Keratinocyte (primary cell): ENCODE data around the gene TRAPPC2. TPM values are rescaled to one million over a fixed set of nuclear protein-coding genes. Genes with fewer than 3 reads are reported as not detected.

Source experiments
- DNase-seq: peaks from one replicate; pipeline ENCODE4 v3.0.0-alpha.2; 2011; ENCODE audit warnings: low read depth, missing footprints, low spot score
- FAIRE-seq: peaks from 2 replicates; lab custom pipeline; 2011; peaks lifted over from hg19 to GRCh38; lab: Jason Lieb, UNC
- H2AFZ ChIP-seq: 2 replicates; pipeline ENCODE4 v1.6.0; 2012; ENCODE audit warnings: low read length, control low read depth, inconsistent platforms; ENCODE audit not compliant: control insufficient read depth
- H3K27ac ChIP-seq: 2 replicates; pipeline ENCODE4 v1.5.1; 2011; ENCODE audit warnings: low read length; ENCODE audit not compliant: control insufficient read depth, insufficient read depth
- H3K27me3 ChIP-seq: 3 replicates; pipeline ENCODE4 v1.6.0; 2011; ENCODE audit warnings: low read length; ENCODE audit not compliant: control insufficient read depth, insufficient read depth; ENCODE audit errors: extremely low read depth
- H3K36me3 ChIP-seq, 2 experiments: 2 replicates in 1 of 2; 3 replicates in 1 of 2; pipeline ENCODE4 v1.5.1; 2011; ENCODE audit warnings: low read length in 2 of 2, mild to moderate bottlenecking in 1 of 2; ENCODE audit not compliant: control insufficient read depth in 2 of 2, insufficient read depth in 2 of 2; ENCODE audit errors: extremely low read depth in 1 of 2
- H3K4me1 ChIP-seq: 3 replicates; pipeline ENCODE4 v1.5.1; 2011; ENCODE audit warnings: low read length; ENCODE audit not compliant: control insufficient read depth, insufficient read depth; ENCODE audit errors: extremely low read depth
- H3K4me2 ChIP-seq: 3 replicates; pipeline ENCODE4 v1.6.0; 2011; ENCODE audit warnings: low read depth, low read length; ENCODE audit not compliant: control insufficient read depth, insufficient read depth; ENCODE audit errors: extremely low read depth
- H3K4me3 ChIP-seq, 3 experiments: fragments of 200-600 bp in 1 of 3; sonication (generic) in 1 of 3; 2 replicates in 2 of 3; 3 replicates in 1 of 3; pipeline ENCODE4 v1.5.1; 2011 to 2016; ENCODE audit warnings: low read length in 3 of 3, mild to moderate bottlenecking in 3 of 3, control low read depth in 2 of 3, inconsistent platforms in 1 of 3, low read depth in 1 of 3, mixed read lengths in 1 of 3, mixed run types in 1 of 3, moderate library complexity in 1 of 3; ENCODE audit not compliant: control insufficient read depth in 2 of 3, insufficient read depth in 2 of 3; ENCODE audit errors: extremely low read depth in 1 of 3
- H3K79me2 ChIP-seq: 2 replicates; pipeline ENCODE4 v1.6.0; 2012; ENCODE audit warnings: low read length; ENCODE audit not compliant: control insufficient read depth, insufficient read depth
- H3K9ac ChIP-seq: 3 replicates; pipeline ENCODE4 v1.6.0; 2011; ENCODE audit warnings: low read length; ENCODE audit not compliant: control insufficient read depth, insufficient read depth; ENCODE audit errors: extremely low read depth
- H3K9me1 ChIP-seq: 3 replicates; pipeline ENCODE4 v1.6.0; 2011; ENCODE audit warnings: low read length; ENCODE audit not compliant: control insufficient read depth, insufficient read depth; ENCODE audit errors: extremely low read depth
- H3K9me3 ChIP-seq: 2 replicates; pipeline ENCODE4 v1.5.1; 2012; ENCODE audit warnings: low read depth, low read length; ENCODE audit not compliant: control insufficient read depth
- H4K20me1 ChIP-seq: 3 replicates; pipeline ENCODE4 v1.6.0; 2011; ENCODE audit warnings: low read length; ENCODE audit not compliant: control insufficient read depth, insufficient read depth; ENCODE audit errors: extremely low read depth
- EZH2 ChIP-seq: IDR thresholded peaks from one replicate; pipeline ENCODE4 v1.6.1; 2012; ENCODE audit warnings: inconsistent platforms, mild to moderate bottlenecking, low read length, moderate library complexity
- dilution Hi-C: fragments of 300-500 bp; cut with MboI; formaldehyde crosslinking; loops from one replicate; pipeline ENCODE4 v1.7.0; 2020; ENCODE audit warnings: low sequenced_read_pairs; ENCODE audit not compliant: extremely low pct_ligation_motif_present
- polyA plus RNA-seq, 5 experiments: library from polyadenylated mRNA; depleted of rRNA in 3 of 5; stranded (reverse) in 3 of 5; stranded (forward) in 1 of 5; unstranded in 1 of 5; fragments of >200 nt; gene quantifications; 1 replicate in 1 of 5; 2 replicates in 3 of 5; 3 replicates in 1 of 5; pipeline versions ENCODE4 v1.2.1 to v1.2.3, GENCODE V29; 2011 to 2012; ENCODE audit warnings: missing spikeins in 2 of 5, low read depth in 1 of 5, low replicate concordance in 1 of 5
- TF ChIP-seq, protein P1 (sequence below), 3 experiments: IDR thresholded peaks in 1 of 3; conservative IDR thresholded peaks in 1 of 3; optimal IDR thresholded peaks in 1 of 3; 2 replicates in 2 of 3; 3 replicates in 1 of 3; pipeline versions ENCODE3 to v1.5.1; 2011; ENCODE audit warnings: low read length in 3 of 3, mild to moderate bottlenecking in 3 of 3, moderate library complexity in 2 of 3, control low read depth in 1 of 3, inconsistent platforms in 1 of 3; ENCODE audit not compliant: insufficient read depth in 2 of 3; ENCODE audit errors: extremely low read depth in 1 of 3

The TRAPPC2 gene
- polyA plus RNA-seq, 1 donor (not counting 4 experiments of a cell fraction or from before 2014, with no cell fraction given), result 19.0 TPM

DNA sequence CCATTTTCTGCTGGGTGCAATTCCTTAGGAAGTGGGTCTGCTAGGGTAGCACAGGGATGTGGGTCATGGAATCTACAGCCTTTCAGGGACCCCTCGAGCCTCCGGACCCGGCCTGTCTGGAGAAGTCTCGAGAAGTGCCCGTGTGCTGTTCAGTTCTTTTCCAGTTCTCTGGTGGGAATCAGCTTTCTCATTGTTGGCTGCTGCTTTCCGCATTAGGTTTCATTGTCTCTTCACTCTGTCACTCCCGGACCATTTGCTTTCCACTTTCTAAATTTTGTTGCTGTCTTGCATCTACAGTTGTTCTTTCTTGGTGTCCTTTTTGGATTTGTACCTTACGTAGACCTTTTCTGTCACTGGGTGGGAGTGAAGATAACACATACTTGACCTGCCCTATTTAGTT lies 39.4 kb downstream of the TRAPPC2 start:
- Histone ChIP-seq H3K9me3 (no peaks in the 10 kb centered on the region), H4K20me1 (no peaks in the 10 kb centered on the region), H3K4me2 (no peak overlapping the region), H3K27ac (no peak overlapping the region), H3K36me3 (peaks cover 2 to 3% of the 10 kb centered on the region in 2 experiments), H3K9me1 (no peaks in the 10 kb centered on the region), H3K9ac (no peak overlapping the region), H3K4me3 (no peak overlapping the region), H3K4me1 (peaks cover 48% of the 10 kb centered on the region), H3K27me3 (no peaks in the 10 kb centered on the region), H3K79me2 (peaks cover 55% of the 10 kb centered on the region), H2AFZ (no peak overlapping the region)
- TF ChIP-seq, protein P1, sequence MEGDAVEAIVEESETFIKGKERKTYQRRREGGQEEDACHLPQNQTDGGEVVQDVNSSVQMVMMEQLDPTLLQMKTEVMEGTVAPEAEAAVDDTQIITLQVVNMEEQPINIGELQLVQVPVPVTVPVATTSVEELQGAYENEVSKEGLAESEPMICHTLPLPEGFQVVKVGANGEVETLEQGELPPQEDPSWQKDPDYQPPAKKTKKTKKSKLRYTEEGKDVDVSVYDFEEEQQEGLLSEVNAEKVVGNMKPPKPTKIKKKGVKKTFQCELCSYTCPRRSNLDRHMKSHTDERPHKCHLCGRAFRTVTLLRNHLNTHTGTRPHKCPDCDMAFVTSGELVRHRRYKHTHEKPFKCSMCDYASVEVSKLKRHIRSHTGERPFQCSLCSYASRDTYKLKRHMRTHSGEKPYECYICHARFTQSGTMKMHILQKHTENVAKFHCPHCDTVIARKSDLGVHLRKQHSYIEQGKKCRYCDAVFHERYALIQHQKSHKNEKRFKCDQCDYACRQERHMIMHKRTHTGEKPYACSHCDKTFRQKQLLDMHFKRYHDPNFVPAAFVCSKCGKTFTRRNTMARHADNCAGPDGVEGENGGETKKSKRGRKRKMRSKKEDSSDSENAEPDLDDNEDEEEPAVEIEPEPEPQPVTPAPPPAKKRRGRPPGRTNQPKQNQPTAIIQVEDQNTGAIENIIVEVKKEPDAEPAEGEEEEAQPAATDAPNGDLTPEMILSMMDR (optimal IDR thresholded peaks at IDR 0.05 in 1 of 3, IDR thresholded peaks at IDR 0.05 in 1 of 3, conservative IDR thresholded peaks at IDR 0.05 in 1 of 3; ENCODE audit: extremely low read depth in 1 of 3, insufficient read depth in 2 of 3, low read length in 3 of 3), result no peak
- TF ChIP-seq EZH2, result no peak
- FAIRE-seq (no peak), DNase-seq (no peak)
- dilution Hi-C loops, result no loop called here

DNA sequence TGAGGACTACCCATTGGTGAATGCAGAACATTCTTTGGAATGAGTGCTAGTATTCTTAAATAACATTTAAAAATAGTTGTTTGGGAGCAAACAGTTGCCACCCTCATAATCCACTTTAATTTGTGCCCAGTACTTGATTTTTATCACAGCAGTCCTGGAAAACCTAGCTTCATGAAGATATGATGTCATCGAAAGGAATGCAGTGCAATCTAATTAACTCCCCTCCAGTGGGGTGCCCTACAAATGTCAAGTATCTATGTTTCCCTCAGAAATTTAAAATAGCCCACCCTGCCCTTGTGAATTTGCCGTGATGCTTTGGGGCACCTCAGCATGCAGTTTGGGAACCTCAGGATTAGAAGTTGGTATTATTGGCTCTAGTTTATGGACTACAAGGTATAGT lies 40.1 kb downstream of the TRAPPC2 start:
- Histone ChIP-seq H3K9me1 (no peaks in the 10 kb centered on the region), H4K20me1 (no peaks in the 10 kb centered on the region), H3K4me3 (no peak overlapping the region), H3K36me3 (peaks cover 2 to 3% of the 10 kb centered on the region in 2 experiments), H3K27me3 (no peaks in the 10 kb centered on the region), H3K9ac (peak overlapping the region; percentile 66), H3K9me3 (no peaks in the 10 kb centered on the region), H2AFZ (no peak overlapping the region), H3K79me2 (peaks cover 59% of the 10 kb centered on the region), H3K4me2 (peak overlapping the region; percentile 82), H3K4me1 (peaks cover 44% of the 10 kb centered on the region), H3K27ac (peak overlapping the region; percentile 85)
- no peak for FAIRE-seq
- no peak for DNase-seq
- TF ChIP-seq, protein P1 (optimal IDR thresholded peaks at IDR 0.05 in 1 of 3, IDR thresholded peaks at IDR 0.05 in 1 of 3, conservative IDR thresholded peaks at IDR 0.05 in 1 of 3; ENCODE audit: extremely low read depth in 1 of 3, insufficient read depth in 2 of 3, low read length in 3 of 3), result no peak
- no peak for TF ChIP-seq EZH2
- dilution Hi-C loops, result no loop called here
